ENCODE results near the gene IQSEC1.

DNA sequence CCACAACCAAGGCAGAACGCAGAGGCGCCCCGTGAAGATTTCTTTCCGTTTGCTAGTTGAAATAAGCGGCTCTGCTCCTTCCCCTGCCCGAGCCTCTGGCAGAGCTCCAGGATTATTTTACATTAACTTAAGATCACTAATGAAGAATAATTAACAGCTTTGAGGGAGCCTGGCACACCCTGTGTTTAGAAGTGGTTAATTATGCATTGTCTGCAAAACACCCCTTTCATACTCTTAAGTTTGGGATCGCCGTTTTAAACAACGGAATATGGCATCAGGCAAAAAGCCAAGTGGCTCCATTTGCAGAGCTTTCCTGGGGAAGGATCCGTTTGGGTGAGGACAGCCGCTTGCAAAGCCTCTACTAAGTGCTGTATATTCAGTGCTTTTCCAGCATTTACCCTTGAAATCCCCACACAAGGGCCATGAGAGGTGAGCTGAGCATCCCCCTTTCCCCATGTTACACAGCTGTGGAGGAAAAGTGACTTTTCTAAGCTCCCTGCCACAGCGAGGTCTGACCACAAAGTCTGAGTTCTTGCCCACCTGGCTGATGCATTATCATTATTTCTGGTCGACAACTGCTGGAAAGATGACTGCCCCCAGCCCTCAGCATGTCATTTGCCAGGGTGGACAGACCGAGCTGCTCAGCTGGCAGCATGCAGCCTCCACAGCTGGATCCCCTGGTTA is 33.9 kb downstream of the IQSEC1 start:
- TF ChIP-seq, protein P1, sequence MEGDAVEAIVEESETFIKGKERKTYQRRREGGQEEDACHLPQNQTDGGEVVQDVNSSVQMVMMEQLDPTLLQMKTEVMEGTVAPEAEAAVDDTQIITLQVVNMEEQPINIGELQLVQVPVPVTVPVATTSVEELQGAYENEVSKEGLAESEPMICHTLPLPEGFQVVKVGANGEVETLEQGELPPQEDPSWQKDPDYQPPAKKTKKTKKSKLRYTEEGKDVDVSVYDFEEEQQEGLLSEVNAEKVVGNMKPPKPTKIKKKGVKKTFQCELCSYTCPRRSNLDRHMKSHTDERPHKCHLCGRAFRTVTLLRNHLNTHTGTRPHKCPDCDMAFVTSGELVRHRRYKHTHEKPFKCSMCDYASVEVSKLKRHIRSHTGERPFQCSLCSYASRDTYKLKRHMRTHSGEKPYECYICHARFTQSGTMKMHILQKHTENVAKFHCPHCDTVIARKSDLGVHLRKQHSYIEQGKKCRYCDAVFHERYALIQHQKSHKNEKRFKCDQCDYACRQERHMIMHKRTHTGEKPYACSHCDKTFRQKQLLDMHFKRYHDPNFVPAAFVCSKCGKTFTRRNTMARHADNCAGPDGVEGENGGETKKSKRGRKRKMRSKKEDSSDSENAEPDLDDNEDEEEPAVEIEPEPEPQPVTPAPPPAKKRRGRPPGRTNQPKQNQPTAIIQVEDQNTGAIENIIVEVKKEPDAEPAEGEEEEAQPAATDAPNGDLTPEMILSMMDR (IDR thresholded peaks at IDR 0.05): no peak
- no peak for TF ChIP-seq POLR2A (IDR thresholded peaks at IDR 0.05)

All from Peyer's patch (tissue), 4 donors.